ENCODE data around the gene FOLR2. TPM values are rescaled to one million over a fixed set of nuclear protein-coding genes. Genes with fewer than 3 reads are reported as not detected.

The FOLR2 gene
- total RNA-seq, 4 donors from 2014 or later = 0.51 to 52.1 (median 19.9) TPM

DNA sequence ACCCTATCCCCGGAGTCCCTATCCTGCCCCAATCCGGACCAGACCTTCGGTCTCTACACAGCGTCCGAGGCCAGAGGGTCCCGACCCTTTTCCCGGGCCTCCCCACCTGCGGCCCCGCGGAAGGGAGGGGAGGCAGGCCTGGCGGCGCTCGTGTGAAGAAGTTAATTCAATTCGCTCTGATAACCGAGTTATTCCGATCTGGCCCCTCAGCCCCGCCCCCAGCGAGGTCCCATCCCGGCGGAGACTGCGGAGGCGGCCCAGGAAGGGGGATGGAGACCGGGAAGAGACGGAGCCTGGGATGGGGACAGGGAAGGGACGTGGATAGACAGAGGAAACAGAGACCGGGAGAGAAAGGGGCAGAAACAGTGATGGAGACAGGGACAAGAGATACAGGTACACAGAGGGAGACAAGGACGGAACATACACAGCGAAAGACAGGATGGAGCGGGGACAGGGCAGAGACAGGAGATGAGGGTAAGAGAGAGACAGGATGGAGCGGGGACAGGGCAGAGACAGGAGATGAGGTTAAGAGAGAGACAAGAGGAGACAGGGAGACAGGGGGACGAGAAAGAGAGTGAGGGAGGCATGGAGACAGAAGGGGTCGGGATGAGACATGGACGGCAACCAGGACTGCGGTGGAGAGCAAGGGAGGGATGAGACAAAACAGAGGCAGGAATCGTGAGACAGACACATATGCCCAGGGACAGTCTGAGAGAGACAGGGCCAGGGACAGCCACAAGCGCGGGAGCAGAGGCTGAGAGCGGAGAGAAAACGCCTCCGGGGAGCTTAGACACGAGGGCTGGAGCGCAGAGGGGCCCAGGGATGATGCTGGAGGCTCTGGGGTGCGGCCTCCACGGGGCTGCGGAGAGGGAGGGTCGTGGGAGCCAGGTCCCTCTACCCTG lies 28.0 kb downstream of the FOLR2 start:
- H3K27ac ChIP-seq = no peak overlapping the region
- peaks cover 23 to 50% of the 10 kb centered on the region in 2 donors for H3K27me3 ChIP-seq
- DNase-seq = no peak
- no peaks in the 10 kb centered on the region for H3K9me3 ChIP-seq
- TF ChIP-seq CTCF (IDR thresholded peaks at IDR 0.05) (no peak), POLR2A (IDR thresholded peaks at IDR 0.05) (no peak)
- intact Hi-C loops (cut with DNase I; ENCODE audit: low total_unique reads) = no loop called here
- no peaks in the 10 kb centered on the region for H3K36me3 ChIP-seq
- H3K4me1 ChIP-seq = peaks cover 0 to 14% of the 10 kb centered on the region in 2 donors
- no peak overlapping the region for H3K4me3 ChIP-seq

DNA sequence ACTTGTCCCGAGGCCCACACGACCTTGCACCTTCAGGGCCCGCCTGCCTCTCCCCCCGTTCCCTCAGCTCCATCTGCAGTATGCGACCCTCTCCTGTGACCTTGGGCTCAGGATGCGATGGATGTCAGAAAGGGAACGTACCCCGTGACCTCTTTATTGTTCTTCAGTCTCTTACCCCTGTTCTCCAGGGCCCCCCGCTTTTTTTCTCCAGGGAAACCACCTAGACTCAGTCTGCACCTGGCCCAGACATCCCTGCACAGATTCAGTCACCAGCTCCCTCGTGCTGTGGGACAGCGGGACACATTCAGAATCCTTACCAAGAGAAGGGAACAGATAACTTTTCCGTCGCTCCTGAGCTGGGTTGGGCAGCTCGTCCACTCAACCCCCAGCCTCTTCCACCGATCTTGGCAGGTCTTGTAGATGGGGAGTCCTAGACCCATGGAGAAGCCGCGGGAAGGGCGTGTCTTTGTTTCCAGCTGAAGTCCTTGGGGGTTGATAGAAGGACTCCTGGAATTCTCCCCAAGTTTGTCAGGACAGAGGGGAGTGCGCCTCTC lies 28.7 kb downstream of the FOLR2 start:
- H3K27me3 ChIP-seq = peaks cover 23 to 50% of the 10 kb centered on the region in 2 donors
- no peak for DNase-seq
- TF ChIP-seq POLR2A (IDR thresholded peaks at IDR 0.05) = no peak
- TF ChIP-seq CTCF (IDR thresholded peaks at IDR 0.05) = no peak

GRCh38 chr11:72247584-72247983 lies 31.0 kb downstream of the FOLR2 start:
- intact Hi-C loops (cut with DNase I; ENCODE audit: low total_unique reads) = no loop called here
- peaks cover 19 to 35% of the 10 kb centered on the region in 2 donors for H3K27me3 ChIP-seq
- H3K9me3 ChIP-seq = no peaks in the 10 kb centered on the region

More for the DNA sequence above, 28.7 kb downstream of the FOLR2 start:
- Histone ChIP-seq H3K27ac (no peak overlapping the region), H3K9me3 (no peaks in the 10 kb centered on the region), H3K4me3 (no peak overlapping the region), H3K4me1 (peaks cover 0 to 8% of the 10 kb centered on the region in 2 donors), H3K36me3 (no peaks in the 10 kb centered on the region)
- intact Hi-C loops (cut with DNase I; ENCODE audit: low total_unique reads) = no loop called here

GRCh38 chr11:72249961-72250360 lies 33.4 kb downstream of the FOLR2 start:
- Histone ChIP-seq H3K27ac (no peak overlapping the region), H3K9me3 (no peaks in the 10 kb centered on the region), H3K36me3 (no peaks in the 10 kb centered on the region), H3K4me3 (no peak overlapping the region), H3K27me3 (peaks cover 0 to 13% of the 10 kb centered on the region in 2 donors), H3K4me1 (no peaks in the 10 kb centered on the region)
- no peak for DNase-seq
- no peak for TF ChIP-seq CTCF (IDR thresholded peaks at IDR 0.05)
- TF ChIP-seq POLR2A (IDR thresholded peaks at IDR 0.05) = no peak
- intact Hi-C loops (cut with DNase I; ENCODE audit: low total_unique reads) = no loop called here

More at GRCh38 chr11:72247584-72247983, 31.0 kb downstream of the FOLR2 start:
- H3K36me3 ChIP-seq = no peaks in the 10 kb centered on the region
- no peak for DNase-seq
- TF ChIP-seq POLR2A (IDR thresholded peaks at IDR 0.05) (no peak), CTCF (IDR thresholded peaks at IDR 0.05) (no peak)
- no peak overlapping the region for H3K4me3 ChIP-seq
- H3K4me1 ChIP-seq = peaks cover 0 to 8% of the 10 kb centered on the region in 2 donors
- H3K27ac ChIP-seq = no peak overlapping the region
